Left colon (tissue), 2 donors: ENCODE data around the gene RB1. TPM values are rescaled to one million over a fixed set of nuclear protein-coding genes. Genes with fewer than 3 reads are reported as not detected.
"Not testable (repeated sequence)": the region's sequence is repeated elsewhere in the genome, so short reads cannot be mapped to it uniquely, and the experiment has no call there.

Experiments used
- ATAC-seq: fragments of 200-7000 bp; cut with Tn5 transposase; one replicate; pipeline ENCODE4 v1.9.1; 2020; ENCODE audit warnings: mild to moderate bottlenecking, moderate library complexity
- DNase-seq, 2 donors: peaks; one replicate each; pipeline ENCODE4 v3.0.0-alpha.2; 2020
- intact Hi-C, 2 donors: fragments of 100-400 bp; cut with DNase I in 1 of 2; cut with micrococcal nuclease in 1 of 2; formaldehyde crosslinking; loops; one replicate each; pipeline versions ENCODE4 v1.11.2 to v1.14.0; 2022; cut with DNase I, micrococcal nuclease
- total RNA-seq, 2 donors: library from RNA; stranded (reverse); fragmentation: NEBNext Ultra II Directional; extraction: Animal tissue kit (Norgen Biotek cat#: 25700); gene quantifications; one replicate each; pipeline ENCODE4 v1.2.1, GENCODE V29; 2021
- donor health status: DM: no; HTN: no; CAD: no.
- donor health status: DM: yes; HTN: yes; CAD: no.

RB1 gene
- total RNA-seq, 2 donors from 2014 or later, result 23.0 to 26.3 TPM

- ATAC-seq (no peak), DNase-seq (no peak)
- intact Hi-C loops, result no loop called here
Observed at GRCh38 chr13:48322294-48322693, 18.7 kb downstream of the RB1 start.

DNA sequence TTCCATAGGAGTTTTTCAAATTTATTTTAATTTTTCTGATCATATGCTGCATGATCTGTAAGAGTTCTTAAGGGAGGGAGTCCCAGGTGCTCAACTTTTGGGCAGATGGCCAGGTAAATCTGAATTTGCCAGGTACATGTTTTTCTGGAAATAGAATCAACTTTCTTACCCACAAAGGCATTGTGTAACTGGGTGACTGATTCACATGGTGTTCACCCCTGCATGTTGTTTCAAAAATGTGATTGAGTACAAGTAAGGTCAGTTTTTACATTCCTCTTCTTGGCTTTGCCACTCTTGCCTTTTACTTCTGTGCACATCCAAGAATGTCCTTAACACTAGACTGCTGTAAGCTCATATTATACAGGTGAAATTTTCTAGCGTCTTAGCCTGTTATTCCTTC is 30.4 kb downstream of the RB1 start:
- no peak for DNase-seq
- intact Hi-C loops, result loop anchor here in 1 of 2 donors (5.0 to 10.0 kb wide), 2 partner anchors 248 to 441 kb away; no protein-coding TSS in a partner anchor
- ATAC-seq, result no peak

DNA sequence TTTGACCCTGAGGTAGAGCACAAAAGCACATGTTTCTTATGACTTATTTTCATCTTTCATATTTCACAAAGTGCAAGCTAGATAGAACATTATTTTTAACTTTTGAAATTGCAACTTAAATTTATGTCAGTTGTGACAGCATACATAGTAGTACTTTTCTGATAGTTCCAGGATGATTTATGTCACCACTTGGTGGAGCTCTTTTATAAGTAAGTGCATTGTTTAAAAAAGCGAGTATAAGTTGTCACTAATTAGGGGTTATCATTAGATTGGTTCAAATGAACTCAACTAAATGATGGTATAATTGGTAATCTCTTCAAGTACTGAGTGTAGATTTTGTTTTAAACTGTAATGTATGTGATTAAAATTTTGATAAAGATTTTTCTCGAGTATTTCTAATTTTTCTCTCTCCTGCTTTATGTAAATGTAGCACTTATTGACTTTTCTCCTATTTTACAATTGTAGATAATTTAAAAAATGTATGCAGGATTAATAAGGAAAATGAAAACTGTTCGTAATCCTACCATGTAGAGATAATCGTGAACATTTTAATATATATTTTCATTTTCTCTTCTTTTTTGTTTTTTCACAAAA is 31.1 kb downstream of the RB1 start:
- DNase-seq (no peak), ATAC-seq (peak; percentile 56)
- intact Hi-C loops, result loop anchor here in 1 of 2 donors (5.0 to 10.0 kb wide), 2 partner anchors 248 to 440 kb away; no protein-coding TSS in a partner anchor

DNA sequence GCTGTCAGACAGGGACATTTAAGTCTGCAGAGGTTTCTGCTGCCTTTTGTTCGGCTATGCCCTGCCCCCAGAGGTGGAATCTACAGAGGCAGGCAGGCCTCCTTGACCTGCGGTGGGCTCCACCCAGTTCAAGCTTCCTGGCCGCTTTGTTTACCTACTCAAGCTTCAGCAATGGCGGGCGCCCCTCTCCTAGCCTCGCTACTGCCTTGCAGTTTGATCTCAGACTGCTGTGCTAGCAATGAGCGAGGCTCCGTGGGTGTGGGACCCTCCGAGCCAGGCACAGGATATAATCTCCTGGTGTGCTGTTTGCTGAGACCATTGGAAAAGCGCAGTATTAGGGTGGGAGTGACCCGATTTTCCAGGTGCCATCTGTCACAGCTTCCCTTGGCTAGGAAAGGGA is 35.6 kb downstream of the RB1 start:
- not testable (repeated sequence) for ATAC-seq, DNase-seq
- intact Hi-C loops, result loop anchor here in 1 of 2 donors (10.0 kb wide), 1 partner anchor 436 kb away; no protein-coding TSS in a partner anchor

DNA sequence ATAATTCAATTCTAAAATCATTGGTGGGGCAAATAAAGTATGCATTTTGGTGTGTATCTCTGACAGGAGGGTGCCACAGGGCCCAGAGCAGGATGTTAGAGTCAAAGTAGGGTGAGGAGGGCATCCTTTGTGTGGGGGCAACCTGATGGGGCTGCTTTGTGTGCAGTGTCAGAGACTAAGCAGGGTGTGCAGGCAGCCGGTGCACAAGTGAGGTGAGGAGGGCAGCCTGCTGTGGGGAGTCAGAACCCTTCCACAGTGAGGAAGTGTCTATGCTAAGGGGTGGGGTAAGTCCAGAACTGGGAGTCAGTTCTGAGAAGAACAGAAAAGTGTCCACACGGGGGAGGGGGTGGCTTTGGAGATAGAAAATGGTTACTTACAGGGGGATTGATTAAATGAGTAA is 40.7 kb downstream of the RB1 start:
- intact Hi-C loops, result no loop called here
- DNase-seq (no peak), ATAC-seq (no peak)

DNA sequence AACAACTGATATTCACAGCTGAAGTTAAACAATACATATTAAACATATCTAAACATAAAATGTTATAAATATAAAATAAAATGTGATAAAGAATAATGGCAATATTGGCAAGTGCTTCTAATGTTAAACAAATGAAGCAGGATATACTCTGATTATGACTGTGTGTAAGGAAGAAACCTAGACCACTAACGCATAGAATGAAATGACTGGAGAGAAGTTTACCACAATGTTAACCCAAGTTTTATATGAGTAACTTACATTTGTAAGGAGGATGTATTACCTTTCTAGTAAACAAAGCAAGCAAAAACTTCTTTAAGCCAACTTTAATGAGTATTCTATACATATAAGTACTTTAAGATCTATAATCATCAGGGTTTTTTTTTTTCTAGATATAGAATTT is 43.0 kb downstream of the RB1 start:
- intact Hi-C loops, result no loop called here

DNA sequence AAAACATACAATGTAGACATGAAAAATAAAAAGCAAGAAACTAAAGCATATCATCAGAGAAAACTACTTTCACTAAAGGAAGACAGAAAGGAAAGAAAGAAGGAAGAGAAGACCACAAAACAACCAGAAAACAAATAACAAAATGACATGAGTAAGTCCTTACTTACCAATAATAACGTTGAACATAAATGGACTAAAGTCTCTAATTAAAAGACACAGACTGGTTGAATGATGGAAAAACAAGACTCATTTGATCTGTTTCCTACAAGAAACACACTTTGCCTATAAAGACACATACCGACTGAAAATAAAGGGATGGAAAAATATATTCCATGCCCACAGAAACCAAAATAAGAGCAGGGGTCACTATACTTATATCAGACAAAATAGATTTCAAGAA is 46.0 kb downstream of the RB1 start:
- DNase-seq, result no peak
- ATAC-seq, result no peak
- intact Hi-C loops, result no loop called here

More for the DNA sequence above, 43.0 kb downstream of the RB1 start:
- DNase-seq, result no peak
- no peak for ATAC-seq

DNA sequence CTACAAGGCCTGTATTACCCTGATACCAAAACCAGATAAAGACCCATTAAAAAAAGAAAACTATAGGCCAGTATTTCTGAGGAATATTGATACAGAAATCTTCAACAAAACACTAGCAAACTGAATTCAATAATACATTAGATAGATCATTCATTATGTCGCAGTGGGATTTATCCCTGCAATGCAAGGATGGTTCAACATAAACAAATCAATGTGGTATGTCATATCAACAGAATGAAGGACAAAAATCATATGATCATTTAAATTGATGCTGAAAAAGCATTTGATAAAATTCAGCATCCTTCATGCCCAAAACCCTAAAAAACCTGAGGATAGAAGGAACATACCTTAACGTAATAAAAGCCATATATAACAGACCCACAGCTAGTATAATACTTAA is 50.0 kb downstream of the RB1 start:
- intact Hi-C loops, result no loop called here
- ATAC-seq (no peak), DNase-seq (no peak)

DNA sequence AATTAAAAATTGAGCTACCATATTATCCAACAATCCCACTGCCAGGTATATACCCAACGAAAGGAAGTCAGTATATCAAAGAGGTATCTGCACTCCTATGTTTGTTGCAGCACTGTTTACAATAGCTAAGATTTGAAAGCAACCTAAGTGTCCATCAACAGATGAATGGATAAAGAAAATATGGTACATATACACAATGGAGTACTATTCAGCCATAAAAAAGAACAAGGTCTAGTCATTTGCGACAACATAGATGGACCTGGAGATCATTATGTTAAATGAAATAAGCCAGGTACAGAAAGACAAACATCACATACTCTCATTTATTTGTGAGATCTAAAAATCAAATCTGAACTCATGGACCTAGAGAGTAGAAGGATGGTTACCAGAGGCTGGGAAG is 52.0 kb downstream of the RB1 start:
- DNase-seq, ATAC-seq, intact Hi-C loops: not testable (repeated sequence)

DNA sequence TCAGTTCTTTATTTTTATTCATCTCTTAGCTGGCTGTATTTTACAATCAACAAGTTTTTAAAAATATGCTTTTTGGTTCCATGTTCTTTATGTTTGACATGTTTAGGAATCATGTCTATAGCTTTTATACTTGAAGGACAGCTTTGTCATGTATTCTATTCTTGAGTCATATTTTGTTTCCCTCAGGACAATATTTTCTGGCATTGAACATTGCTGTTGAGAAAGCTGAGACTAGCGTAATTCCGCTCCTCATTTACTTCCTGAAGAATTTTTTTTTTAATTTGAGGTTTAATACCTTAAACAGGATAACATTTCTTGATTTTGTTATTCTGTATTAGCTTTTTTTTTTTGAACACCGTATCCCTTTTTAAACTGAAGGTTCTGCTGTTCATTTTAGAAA is 53.2 kb downstream of the RB1 start:
- intact Hi-C loops, result no loop called here
- ATAC-seq (no peak), DNase-seq (no peak)

DNA sequence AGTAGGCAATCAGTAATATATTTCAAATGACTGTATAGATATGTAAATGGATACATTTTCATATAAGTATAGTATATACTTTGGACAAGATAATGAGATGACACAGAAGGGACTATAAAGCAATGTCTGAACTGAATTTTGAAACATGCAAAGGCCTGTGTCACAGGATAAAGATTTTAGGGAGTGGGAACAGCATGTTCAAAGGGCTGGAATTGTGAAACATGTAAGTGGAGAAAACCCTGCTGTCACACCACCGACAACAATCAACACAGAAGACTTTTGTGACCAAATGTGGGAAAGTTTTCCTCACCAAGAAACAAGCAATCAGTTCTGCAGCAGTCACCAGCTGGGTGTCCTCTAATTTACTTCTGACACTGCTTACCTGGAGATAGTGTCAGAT is 66.4 kb downstream of the RB1 start:
- DNase-seq, result no peak
- ATAC-seq, result no peak
- intact Hi-C loops, result no loop called here

DNA sequence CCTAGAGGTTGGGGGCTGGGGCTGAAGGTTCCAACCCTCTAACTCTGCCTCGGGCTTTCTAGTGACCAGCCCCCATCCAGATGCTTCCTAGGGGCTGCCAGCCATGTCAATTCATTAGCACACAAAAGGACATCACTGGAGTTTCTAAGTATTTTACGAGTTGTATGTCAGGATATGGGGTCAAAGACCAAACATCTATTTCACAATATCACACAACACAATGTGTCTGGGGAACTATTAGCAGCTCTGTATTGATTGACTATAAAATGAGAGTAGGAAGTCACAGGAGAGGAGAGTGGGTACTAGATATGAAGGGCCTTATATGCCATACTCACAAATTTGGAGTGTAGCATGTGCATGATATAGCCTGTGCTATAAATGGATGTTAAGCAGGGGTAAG is 67.3 kb downstream of the RB1 start:
- no peak for ATAC-seq
- intact Hi-C loops, result no loop called here
- DNase-seq, result no peak

DNA sequence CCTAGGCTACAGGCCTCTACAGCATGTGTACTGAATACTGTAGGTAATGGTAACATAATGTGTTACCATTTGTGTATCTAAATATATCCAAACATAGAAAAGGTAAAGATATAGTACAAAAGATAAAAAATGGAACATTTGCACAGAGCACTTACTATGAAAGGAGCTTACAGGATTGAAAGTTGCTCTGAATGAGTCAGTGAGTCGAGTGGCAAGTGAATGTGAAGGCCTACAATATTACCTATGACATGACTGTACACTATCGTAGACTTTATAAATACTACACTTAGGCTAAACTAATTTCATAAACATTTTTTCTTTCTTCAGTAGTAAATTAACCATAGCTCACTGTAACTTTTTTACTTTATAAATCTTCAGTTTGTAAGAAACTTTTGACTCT is 74.3 kb downstream of the RB1 start:
- intact Hi-C loops, result no loop called here
- ATAC-seq (no peak), DNase-seq (no peak)

- DNase-seq (no peak), ATAC-seq (no peak)
- intact Hi-C loops, result no loop called here
Observed at GRCh38 chr13:48380581-48380980, 77.0 kb downstream of the RB1 start.

DNA sequence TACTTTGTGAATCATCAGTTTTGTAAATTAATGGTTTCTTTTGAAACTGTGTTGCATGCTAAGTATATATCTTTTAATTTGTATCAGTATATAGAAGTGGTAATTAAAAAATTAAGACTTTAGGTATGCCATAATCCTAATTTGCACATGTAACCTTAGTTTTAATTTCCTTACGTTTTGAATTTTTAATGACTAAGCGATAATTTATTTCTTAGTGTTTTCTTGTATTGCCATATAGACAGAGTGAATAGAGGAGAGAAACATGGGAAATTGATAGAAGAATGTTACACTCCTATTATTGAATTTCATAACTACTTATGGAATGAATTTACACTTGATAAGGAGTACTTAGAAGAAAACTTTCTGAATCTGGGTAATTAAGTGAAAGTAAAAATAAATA is 79.8 kb downstream of the RB1 start:
- ATAC-seq (no peak), DNase-seq (no peak)
- intact Hi-C loops, result no loop called here

DNA sequence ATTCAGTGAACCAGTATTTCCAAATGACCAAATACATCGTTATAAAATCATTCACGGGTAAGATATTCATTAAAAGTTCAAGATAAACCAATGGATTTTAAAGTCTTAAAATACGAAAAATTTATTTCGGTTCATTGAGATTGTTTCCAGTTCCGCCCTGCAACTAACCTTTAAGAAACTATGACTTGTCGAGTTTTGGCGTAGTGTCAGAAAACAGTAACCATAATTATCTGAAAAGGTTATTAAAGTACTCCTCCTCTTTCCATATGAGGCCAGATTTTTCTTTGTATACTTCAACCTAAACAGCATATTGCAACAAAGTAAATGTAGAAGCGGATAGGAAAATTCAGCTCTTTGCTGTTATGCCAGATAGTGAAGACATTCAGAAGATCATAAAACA is 83.3 kb downstream of the RB1 start:
- intact Hi-C loops, result no loop called here
- ATAC-seq (no peak), DNase-seq (no peak)

GRCh38 chr13:48391257-48391656 is 87.7 kb downstream of the RB1 start:
- DNase-seq (no peak), ATAC-seq (no peak)
- intact Hi-C loops, result no loop called here

DNA sequence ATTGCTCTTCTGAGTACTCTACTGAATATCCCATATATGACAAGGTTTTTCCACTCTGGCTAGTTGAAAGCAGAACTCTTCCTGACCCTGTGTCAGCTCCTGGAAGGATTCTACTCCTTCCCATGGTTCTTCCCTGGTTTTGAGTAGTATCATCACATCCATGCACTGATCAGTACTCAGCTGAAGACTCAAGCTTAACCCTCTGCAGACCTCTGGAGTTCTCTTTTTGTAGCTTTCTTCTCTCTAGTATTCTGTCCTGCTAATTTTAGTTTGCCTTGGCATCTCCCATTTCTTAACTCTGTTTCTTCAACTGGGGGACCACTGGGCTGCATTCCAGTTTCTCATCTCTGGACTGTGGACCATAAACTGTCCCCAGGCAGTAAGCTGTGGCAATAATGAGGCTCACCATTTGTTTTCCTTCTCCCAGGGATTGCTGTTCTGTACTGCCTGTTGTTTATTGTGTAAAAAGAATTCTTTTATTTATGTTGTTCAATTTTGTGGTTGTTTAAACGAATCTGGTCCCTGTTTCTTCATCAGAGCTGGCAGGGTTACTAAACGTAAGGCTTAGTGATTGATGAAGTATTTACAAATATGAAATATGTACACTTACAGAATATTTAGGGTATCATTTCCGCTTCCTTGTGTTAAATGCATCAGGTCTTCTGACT is 89.6 kb downstream of the RB1 start:
- ATAC-seq (no peak), DNase-seq (no peak)
- intact Hi-C loops, result no loop called here

DNA sequence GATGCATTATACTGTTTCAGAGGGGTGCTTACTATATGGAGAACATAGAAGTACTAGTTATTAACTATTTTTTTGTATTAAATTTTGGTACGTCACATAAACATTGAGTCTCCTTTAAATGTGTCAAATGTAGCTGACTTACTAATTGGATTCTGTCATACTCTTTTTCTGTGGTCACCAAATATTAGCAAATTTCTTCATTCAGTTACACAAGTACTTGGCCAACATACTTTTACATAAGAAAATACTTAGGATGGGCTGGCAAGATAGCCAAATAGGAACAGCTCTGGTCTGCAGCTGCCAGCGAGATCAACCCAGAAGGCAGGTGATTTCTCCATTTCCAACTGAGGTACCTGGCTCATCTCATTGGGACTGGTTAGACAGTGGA is 90.1 kb downstream of the RB1 start:
- no peak for ATAC-seq
- intact Hi-C loops, result no loop called here

GRCh38 chr13:48397744-48398143 is 94.2 kb downstream of the RB1 start:
- DNase-seq, result no peak
- no peak for ATAC-seq
- intact Hi-C loops, result no loop called here

More for the DNA sequence above, 90.1 kb downstream of the RB1 start:
- DNase-seq, result no peak
